SK-N-SH treated with all-trans-retinoic acid at 6 μM for 48 hours (cell line): Measurements from ENCODE around the gene TKT.

Experiments used
- ARNTL ChIP-seq: fragments of 450-650 bp; formaldehyde crosslinking; IDR thresholded peaks from 2 replicates; pipeline ENCODE4 v1.5.0; 2020; ENCODE audit warnings: low read depth, mild to moderate bottlenecking, moderate library complexity, borderline replicate concordance
- CSDC2 ChIP-seq: fragments of 250-450 bp; sonication (Bioruptor Pico); IDR thresholded peaks from 2 replicates; pipeline ENCODE4 v1.5.0; 2020; ENCODE audit warnings: mild to moderate bottlenecking, moderate library complexity
- OSR1 ChIP-seq: fragments of 250-450 bp; sonication (Bioruptor Pico); IDR thresholded peaks from 2 replicates; pipeline ENCODE4 v1.8.0; 2022; ENCODE audit warnings: moderate library complexity, mild to moderate bottlenecking, inconsistent platforms
- SNAI2 ChIP-seq: fragments of 250-450 bp; sonication (Bioruptor Pico); IDR thresholded peaks from 2 replicates; pipeline ENCODE4 v1.5.0; 2020; ENCODE audit warnings: mild to moderate bottlenecking, moderate library complexity
- TOX ChIP-seq: fragments of 250-450 bp; sonication (Bioruptor Pico); IDR thresholded peaks from 2 replicates; pipeline ENCODE4 v1.8.0; 2021; ENCODE audit warnings: mild to moderate bottlenecking, moderate library complexity, borderline replicate concordance
- ZC3H10 ChIP-seq: fragments of 250-450 bp; sonication (Bioruptor Pico); IDR thresholded peaks from 2 replicates; pipeline ENCODE4 v1.5.1; 2021; ENCODE audit warnings: mild to moderate bottlenecking, moderate library complexity
- ZFP3 ChIP-seq: fragments of 250-450 bp; sonication (Bioruptor Pico); IDR thresholded peaks from 2 replicates; pipeline ENCODE4 v1.5.0; 2020; ENCODE audit warnings: mild to moderate bottlenecking, moderate library complexity
- ZFP30 ChIP-seq: fragments of 450-650 bp; formaldehyde crosslinking; IDR thresholded peaks from 2 replicates; pipeline ENCODE4 v1.5.0; 2022; ENCODE audit warnings: mild to moderate bottlenecking, moderate library complexity
- ZNF8 ChIP-seq: fragments of 450-650 bp; formaldehyde crosslinking; IDR thresholded peaks from 2 replicates; pipeline ENCODE4 v1.5.0; 2020; ENCODE audit warnings: mild to moderate bottlenecking, moderate library complexity
- TF ChIP-seq, protein P1 (sequence below): fragments of 250-450 bp; sonication (Bioruptor Pico); IDR thresholded peaks from 2 replicates; pipeline ENCODE4 v1.8.0; 2020; ENCODE audit warnings: mild to moderate bottlenecking, moderate library complexity, borderline replicate concordance
- TF ChIP-seq, protein P2 (sequence below): fragments of 250-450 bp; sonication (Bioruptor Pico); IDR thresholded peaks from 2 replicates; pipeline ENCODE4 v1.5.1; 2021; ENCODE audit warnings: mild to moderate bottlenecking, moderate library complexity
- TF ChIP-seq, protein P3 (sequence below): fragments of 250-450 bp; sonication (Bioruptor Pico); IDR thresholded peaks from 2 replicates; pipeline ENCODE4 v1.8.0; 2021; ENCODE audit warnings: low read depth, mild to moderate bottlenecking, moderate library complexity, borderline replicate concordance
- TF ChIP-seq, protein P4 (sequence below): fragments of 250-450 bp; sonication (Bioruptor Pico); IDR thresholded peaks from 2 replicates; pipeline ENCODE4 v1.5.1; 2020; ENCODE audit warnings: low read depth, mild to moderate bottlenecking, moderate library complexity

DNA sequence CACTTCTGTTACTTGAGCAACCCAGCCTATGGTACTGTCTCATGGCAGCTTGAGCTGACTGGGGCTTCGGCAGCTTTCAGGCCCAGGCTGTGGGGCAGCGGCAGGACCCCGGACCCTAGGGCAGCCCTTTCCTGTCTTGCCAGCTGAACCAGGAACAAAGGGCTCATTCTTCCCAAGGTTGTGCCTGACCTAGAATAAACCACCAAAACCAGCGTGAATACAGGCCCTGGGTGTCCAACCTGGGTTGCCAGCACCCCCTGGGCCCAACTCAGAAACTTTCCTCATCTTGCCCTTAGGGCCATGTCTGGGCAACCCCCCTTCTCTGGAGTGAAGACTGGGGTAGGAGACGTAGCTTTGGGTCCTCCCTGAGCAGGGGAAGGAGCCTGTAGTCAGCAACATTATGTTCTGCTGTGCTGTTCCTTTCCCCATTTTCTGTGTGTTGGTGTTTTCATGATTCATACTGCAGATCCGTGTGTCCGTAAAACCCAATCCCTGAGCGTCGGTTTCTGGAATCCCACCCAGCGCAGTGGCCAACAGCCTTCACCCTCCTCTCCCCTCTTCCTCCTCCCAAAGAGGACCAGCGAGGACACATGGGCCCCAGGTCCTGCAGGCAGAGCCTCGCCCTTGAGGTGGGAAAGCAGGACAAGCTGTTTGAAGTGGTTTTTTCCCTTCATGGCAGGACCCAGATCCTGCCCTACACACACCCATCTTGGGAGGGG, 33.5 kb downstream of the TKT start:
- TF ChIP-seq, protein P1, sequence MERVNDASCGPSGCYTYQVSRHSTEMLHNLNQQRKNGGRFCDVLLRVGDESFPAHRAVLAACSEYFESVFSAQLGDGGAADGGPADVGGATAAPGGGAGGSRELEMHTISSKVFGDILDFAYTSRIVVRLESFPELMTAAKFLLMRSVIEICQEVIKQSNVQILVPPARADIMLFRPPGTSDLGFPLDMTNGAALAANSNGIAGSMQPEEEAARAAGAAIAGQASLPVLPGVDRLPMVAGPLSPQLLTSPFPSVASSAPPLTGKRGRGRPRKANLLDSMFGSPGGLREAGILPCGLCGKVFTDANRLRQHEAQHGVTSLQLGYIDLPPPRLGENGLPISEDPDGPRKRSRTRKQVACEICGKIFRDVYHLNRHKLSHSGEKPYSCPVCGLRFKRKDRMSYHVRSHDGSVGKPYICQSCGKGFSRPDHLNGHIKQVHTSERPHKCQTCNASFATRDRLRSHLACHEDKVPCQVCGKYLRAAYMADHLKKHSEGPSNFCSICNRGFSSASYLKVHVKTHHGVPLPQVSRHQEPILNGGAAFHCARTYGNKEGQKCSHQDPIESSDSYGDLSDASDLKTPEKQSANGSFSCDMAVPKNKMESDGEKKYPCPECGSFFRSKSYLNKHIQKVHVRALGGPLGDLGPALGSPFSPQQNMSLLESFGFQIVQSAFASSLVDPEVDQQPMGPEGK = no peak
- TF ChIP-seq ARNTL (CRISPR knock-in tag) = no peak
- no peak for TF ChIP-seq SNAI2 (CRISPR knock-in tag)
- no peak for TF ChIP-seq TOX (CRISPR knock-in tag)
- TF ChIP-seq ZFP3 = no peak
- no peak for TF ChIP-seq ZFP30 (CRISPR knock-in tag)
- TF ChIP-seq, protein P2, sequence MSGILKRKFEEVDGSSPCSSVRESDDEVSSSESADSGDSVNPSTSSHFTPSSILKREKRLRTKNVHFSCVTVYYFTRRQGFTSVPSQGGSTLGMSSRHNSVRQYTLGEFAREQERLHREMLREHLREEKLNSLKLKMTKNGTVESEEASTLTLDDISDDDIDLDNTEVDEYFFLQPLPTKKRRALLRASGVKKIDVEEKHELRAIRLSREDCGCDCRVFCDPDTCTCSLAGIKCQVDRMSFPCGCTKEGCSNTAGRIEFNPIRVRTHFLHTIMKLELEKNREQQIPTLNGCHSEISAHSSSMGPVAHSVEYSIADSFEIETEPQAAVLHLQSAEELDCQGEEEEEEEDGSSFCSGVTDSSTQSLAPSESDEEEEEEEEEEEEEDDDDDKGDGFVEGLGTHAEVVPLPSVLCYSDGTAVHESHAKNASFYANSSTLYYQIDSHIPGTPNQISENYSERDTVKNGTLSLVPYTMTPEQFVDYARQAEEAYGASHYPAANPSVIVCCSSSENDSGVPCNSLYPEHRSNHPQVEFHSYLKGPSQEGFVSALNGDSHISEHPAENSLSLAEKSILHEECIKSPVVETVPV (CRISPR knock-in tag) = no peak
- TF ChIP-seq ZC3H10 = no peak
- TF ChIP-seq ZNF8 = no peak
- TF ChIP-seq CSDC2 (CRISPR knock-in tag) = no peak
- no peak for TF ChIP-seq OSR1
- TF ChIP-seq, protein P3, sequence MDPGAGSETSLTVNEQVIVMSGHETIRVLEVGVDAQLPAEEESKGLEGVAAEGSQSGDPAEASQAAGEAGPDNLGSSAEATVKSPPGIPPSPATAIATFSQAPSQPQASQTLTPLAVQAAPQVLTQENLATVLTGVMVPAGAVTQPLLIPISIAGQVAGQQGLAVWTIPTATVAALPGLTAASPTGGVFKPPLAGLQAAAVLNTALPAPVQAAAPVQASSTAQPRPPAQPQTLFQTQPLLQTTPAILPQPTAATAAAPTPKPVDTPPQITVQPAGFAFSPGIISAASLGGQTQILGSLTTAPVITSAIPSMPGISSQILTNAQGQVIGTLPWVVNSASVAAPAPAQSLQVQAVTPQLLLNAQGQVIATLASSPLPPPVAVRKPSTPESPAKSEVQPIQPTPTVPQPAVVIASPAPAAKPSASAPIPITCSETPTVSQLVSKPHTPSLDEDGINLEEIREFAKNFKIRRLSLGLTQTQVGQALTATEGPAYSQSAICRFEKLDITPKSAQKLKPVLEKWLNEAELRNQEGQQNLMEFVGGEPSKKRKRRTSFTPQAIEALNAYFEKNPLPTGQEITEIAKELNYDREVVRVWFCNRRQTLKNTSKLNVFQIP (CRISPR knock-in tag) = no peak
- TF ChIP-seq, protein P4, sequence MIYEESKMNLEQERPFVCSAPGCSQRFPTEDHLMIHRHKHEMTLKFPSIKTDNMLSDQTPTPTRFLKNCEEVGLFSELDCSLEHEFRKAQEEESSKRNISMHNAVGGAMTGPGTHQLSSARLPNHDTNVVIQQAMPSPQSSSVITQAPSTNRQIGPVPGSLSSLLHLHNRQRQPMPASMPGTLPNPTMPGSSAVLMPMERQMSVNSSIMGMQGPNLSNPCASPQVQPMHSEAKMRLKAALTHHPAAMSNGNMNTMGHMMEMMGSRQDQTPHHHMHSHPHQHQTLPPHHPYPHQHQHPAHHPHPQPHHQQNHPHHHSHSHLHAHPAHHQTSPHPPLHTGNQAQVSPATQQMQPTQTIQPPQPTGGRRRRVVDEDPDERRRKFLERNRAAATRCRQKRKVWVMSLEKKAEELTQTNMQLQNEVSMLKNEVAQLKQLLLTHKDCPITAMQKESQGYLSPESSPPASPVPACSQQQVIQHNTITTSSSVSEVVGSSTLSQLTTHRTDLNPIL (CRISPR knock-in tag) = no peak
